MM.1S (cell line): ENCODE results near the gene FGF1.

Experiments
- DNase-seq: peaks from one replicate; pipeline ENCODE4 v3.0.0-alpha.2; 2015
- H2AFZ ChIP-seq: fragments of 300-600 bp; sonication (generic); 2 replicates; pipeline ENCODE4 v1.6.0; 2016; ENCODE audit warnings: antibody characterized with exemption, low read length
- H3F3A ChIP-seq: fragments of 300-600 bp; sonication (generic); 2 replicates; pipeline ENCODE4 v1.6.1; 2016; ENCODE audit warnings: mild to moderate bottlenecking, antibody characterized with exemption, low read length, moderate library complexity, mixed read lengths; ENCODE audit not compliant: insufficient read depth
- H3K27ac ChIP-seq: fragments of 300-600 bp; sonication (generic); 2 replicates; pipeline ENCODE4 v1.5.1; 2016; ENCODE audit warnings: mild to moderate bottlenecking, low read length
- H3K27me3 ChIP-seq: fragments of 300-600 bp; sonication (generic); replicated peaks from 2 replicates; pipeline ENCODE4 v1.6.0; 2016; ENCODE audit warnings: low read length; ENCODE audit not compliant: insufficient read depth
- H3K36me3 ChIP-seq: fragments of 300-600 bp; sonication (generic); replicated peaks from 2 replicates; pipeline ENCODE4 v1.6.1; 2016; ENCODE audit warnings: mild to moderate bottlenecking, low read length, mixed read lengths; ENCODE audit not compliant: insufficient read depth
- H3K4me1 ChIP-seq: fragments of 300-600 bp; sonication (generic); 2 replicates; pipeline ENCODE4 v1.6.1; 2016; ENCODE audit warnings: low read length, mixed read lengths
- H3K4me2 ChIP-seq: fragments of 300-600 bp; sonication (generic); 2 replicates; pipeline ENCODE4 v1.6.0; 2016; ENCODE audit warnings: low read depth, low read length
- H3K4me3 ChIP-seq: fragments of 300-600 bp; sonication (generic); 2 replicates; pipeline ENCODE4 v1.5.1; 2016; ENCODE audit warnings: low read length, mixed read lengths
- H3K79me2 ChIP-seq: fragments of 300-600 bp; sonication (generic); 2 replicates; pipeline ENCODE4 v1.6.1; 2016; ENCODE audit warnings: mixed run types, low read length, mixed read lengths
- H3K9ac ChIP-seq: fragments of 300-600 bp; sonication (generic); 2 replicates; pipeline ENCODE4 v1.6.1; 2016; ENCODE audit warnings: low read length, mixed read lengths
- H3K9me2 ChIP-seq: fragments of 300-600 bp; sonication (generic); replicated peaks from 2 replicates; pipeline ENCODE4 v1.6.1; 2016; ENCODE audit warnings: mild to moderate bottlenecking, low read length, mixed read lengths; ENCODE audit not compliant: insufficient read depth
- H3K9me3 ChIP-seq: fragments of 300-600 bp; sonication (generic); replicated peaks from 2 replicates; pipeline ENCODE4 v1.6.1; 2016; ENCODE audit warnings: mild to moderate bottlenecking, low read length, mixed read lengths; ENCODE audit not compliant: insufficient read depth
- H4K20me1 ChIP-seq: fragments of 300-600 bp; sonication (generic); 2 replicates; pipeline ENCODE4 v1.6.1; 2016; ENCODE audit warnings: mild to moderate bottlenecking, low read length, moderate library complexity, mixed read lengths; ENCODE audit not compliant: insufficient read depth
- CTCF ChIP-seq: fragments of 300-600 bp; sonication (generic); IDR thresholded peaks from 2 replicates; pipeline ENCODE4 v1.5.1; 2016; ENCODE audit warnings: antibody characterized with exemption, low read length, mixed read lengths
- EZH2 ChIP-seq: fragments of 300-600 bp; sonication (generic); optimal IDR thresholded peaks from 2 replicates; pipeline ENCODE3; 2017; ENCODE audit warnings: low read depth, mild to moderate bottlenecking, antibody characterized with exemption, low read length, mixed read lengths
- EZH2phosphoT487 ChIP-seq: fragments of 300-600 bp; sonication (generic); IDR thresholded peaks from 2 replicates; pipeline ENCODE4 v1.6.1; 2018; ENCODE audit warnings: antibody characterized with exemption, low read length

Gene FGF1

DNA sequence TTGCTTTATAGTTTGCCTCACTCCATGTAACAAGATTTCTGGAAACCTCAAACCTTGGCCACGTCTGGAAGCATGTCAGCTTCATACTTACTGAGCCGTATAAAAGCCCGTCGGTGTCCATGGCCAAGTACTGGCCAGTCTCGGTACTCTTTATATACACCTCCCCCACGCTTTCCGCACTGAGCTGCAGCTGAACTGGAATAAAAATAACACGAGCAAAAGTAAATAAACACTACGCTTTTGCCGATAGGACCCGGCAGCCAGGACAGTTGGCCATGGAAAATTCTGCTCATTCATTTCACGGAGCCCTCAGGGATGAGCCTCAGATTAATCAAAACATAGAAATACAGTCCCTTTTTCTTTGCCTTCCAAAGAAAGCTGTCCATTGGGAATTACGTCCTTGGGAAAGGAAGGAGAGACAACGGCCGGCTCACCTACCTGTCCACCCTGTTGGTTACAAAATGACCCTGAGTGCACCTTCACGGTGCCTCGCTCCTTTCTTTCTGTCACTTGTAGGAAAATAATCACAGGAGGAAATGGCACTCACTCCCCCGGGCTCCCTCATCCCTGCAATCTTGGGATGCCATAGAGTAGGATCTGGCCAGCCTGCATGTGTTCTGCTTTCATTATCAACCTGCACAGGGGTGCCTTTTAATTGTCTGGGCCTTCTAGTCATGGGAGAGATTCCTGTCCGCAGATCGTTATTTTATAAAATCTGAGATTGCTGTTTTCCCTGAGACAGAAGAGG is 85.1 kb downstream of the FGF1 start:
- Histone ChIP-seq H3K36me3 (no peaks in the 10 kb centered on the region), H3K9me2 (no peaks in the 10 kb centered on the region), H3K4me2 (no peak overlapping the region), H3K9me3 (no peaks in the 10 kb centered on the region), H2AFZ (no peak overlapping the region), H4K20me1 (no peaks in the 10 kb centered on the region), H3K4me3 (no peak overlapping the region), H3K9ac (no peak overlapping the region), H3K4me1 (no peaks in the 10 kb centered on the region), H3F3A (no peaks in the 10 kb centered on the region), H3K27ac (no peak overlapping the region), H3K79me2 (no peaks in the 10 kb centered on the region), H3K27me3 (no peaks in the 10 kb centered on the region)
- TF ChIP-seq EZH2 (no peak), CTCF (no peak), EZH2phosphoT487 (no peak)
- DNase-seq: no peak

GRCh38 chr5:142600092-142600491 is 85.8 kb downstream of the FGF1 start:
- Histone ChIP-seq H3K79me2 (no peaks in the 10 kb centered on the region), H3K4me3 (no peak overlapping the region), H3K9ac (no peak overlapping the region), H3K27me3 (no peaks in the 10 kb centered on the region), H3K4me2 (no peak overlapping the region), H3K36me3 (no peaks in the 10 kb centered on the region), H3K9me3 (no peaks in the 10 kb centered on the region), H2AFZ (no peak overlapping the region), H3K9me2 (no peaks in the 10 kb centered on the region), H3K4me1 (no peaks in the 10 kb centered on the region), H3F3A (no peaks in the 10 kb centered on the region), H3K27ac (no peak overlapping the region), H4K20me1 (no peaks in the 10 kb centered on the region)
- DNase-seq: no peak
- no peak for TF ChIP-seq CTCF
- TF ChIP-seq EZH2: no peak
- no peak for TF ChIP-seq EZH2phosphoT487

- Histone ChIP-seq H3K79me2 (no peaks in the 10 kb centered on the region), H3K9me3 (no peaks in the 10 kb centered on the region), H3K4me3 (no peak overlapping the region), H4K20me1 (no peaks in the 10 kb centered on the region), H3K4me2 (no peak overlapping the region), H3F3A (no peaks in the 10 kb centered on the region), H2AFZ (no peak overlapping the region), H3K9me2 (no peaks in the 10 kb centered on the region), H3K9ac (no peak overlapping the region), H3K27me3 (no peaks in the 10 kb centered on the region), H3K36me3 (no peaks in the 10 kb centered on the region), H3K4me1 (no peaks in the 10 kb centered on the region), H3K27ac (no peak overlapping the region)
- DNase-seq: no peak
- TF ChIP-seq EZH2: no peak
- no peak for TF ChIP-seq CTCF
Measured at GRCh38 chr5:142598338-142598700, 87.6 kb downstream of the FGF1 start.
